Astrocyte (in vitro differentiated cells and primary cell): ENCODE data around the gene CTAGE1.

Experiments used
- CTCF ChIP-seq: IDR thresholded peaks from 2 replicates; pipeline ENCODE4 v1.5.1; 2011; ENCODE audit warnings: low read depth, mild to moderate bottlenecking, inconsistent platforms, low read length, moderate library complexity; ENCODE audit not compliant: insufficient read depth
- EZH2 ChIP-seq: IDR thresholded peaks from 2 replicates; pipeline ENCODE4 v1.6.1; 2012; ENCODE audit warnings: mild to moderate bottlenecking, low read length, inconsistent platforms; ENCODE audit not compliant: insufficient read depth

- TF ChIP-seq CTCF (no peak), EZH2 (no peak)
These were observed 28.6 kb upstream of the CTAGE1 start for GRCh38 chr18:22446325-22446724.
